Subcutaneous adipose tissue (tissue), 4 donors: ENCODE measurements around the gene PRPS2. TPM values are rescaled to one million over a fixed set of nuclear protein-coding genes. Genes with fewer than 3 reads are reported as not detected.

Experiments
- total RNA-seq, 4 donors: library from RNA; depleted of rRNA; stranded (reverse); fragments of >200 nt; gene quantifications; one replicate each; pipeline ENCODE4 v1.1.0, GENCODE V29; 2016
- TF ChIP-seq, protein P1 (sequence below): fragments of 450-650 bp; IDR thresholded peaks from one replicate; pipeline ENCODE4 v1.5.1; 2016; ENCODE audit warnings: low read depth, mild to moderate bottlenecking, control low read depth, antibody characterized with exemption, moderate library complexity

Gene PRPS2
- total RNA-seq, 4 donors from 2014 or later = 17.8 to 56.6 (median 25.5) TPM

DNA sequence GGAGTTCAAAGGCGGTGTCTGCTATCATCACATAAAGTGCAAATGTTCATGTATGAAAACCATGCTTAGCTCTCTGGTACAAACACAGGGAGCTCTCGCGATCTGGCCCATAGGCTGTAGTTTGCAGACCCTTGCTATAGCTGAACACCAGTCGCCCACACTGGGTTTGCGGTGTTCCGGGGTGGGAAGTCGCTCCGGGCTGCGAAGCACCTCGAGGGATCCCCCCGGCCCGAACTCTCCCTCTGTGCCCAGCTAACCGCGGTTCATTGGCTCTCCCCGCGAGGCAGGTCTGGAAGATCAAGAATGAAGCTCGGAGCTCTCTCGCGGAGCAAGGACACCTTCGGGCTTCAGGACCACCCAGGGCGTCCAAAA lies 341 bp upstream of the PRPS2 start:
- TF ChIP-seq, protein P1, sequence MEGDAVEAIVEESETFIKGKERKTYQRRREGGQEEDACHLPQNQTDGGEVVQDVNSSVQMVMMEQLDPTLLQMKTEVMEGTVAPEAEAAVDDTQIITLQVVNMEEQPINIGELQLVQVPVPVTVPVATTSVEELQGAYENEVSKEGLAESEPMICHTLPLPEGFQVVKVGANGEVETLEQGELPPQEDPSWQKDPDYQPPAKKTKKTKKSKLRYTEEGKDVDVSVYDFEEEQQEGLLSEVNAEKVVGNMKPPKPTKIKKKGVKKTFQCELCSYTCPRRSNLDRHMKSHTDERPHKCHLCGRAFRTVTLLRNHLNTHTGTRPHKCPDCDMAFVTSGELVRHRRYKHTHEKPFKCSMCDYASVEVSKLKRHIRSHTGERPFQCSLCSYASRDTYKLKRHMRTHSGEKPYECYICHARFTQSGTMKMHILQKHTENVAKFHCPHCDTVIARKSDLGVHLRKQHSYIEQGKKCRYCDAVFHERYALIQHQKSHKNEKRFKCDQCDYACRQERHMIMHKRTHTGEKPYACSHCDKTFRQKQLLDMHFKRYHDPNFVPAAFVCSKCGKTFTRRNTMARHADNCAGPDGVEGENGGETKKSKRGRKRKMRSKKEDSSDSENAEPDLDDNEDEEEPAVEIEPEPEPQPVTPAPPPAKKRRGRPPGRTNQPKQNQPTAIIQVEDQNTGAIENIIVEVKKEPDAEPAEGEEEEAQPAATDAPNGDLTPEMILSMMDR = no peak

DNA sequence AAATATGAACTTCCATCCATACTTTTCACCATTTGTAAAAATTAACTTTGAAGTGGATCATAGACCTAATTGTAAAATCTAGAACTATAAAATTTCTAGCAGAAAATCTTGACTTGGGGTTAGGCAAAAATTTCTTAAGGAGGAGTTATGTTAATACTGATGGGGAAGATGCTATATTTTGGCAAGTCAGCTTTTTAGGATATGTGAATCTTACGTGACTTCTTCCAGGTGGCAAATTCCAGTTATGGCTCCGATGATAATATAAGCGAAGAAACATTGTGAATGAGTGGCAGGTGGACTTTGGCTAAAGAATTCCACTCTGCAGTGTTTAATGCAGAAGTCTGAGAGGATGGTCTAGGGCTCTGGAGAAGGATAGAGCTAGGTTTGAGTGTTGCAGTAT lies 1.5 kb downstream of the PRPS2 start:
- TF ChIP-seq, protein P1 = no peak

DNA sequence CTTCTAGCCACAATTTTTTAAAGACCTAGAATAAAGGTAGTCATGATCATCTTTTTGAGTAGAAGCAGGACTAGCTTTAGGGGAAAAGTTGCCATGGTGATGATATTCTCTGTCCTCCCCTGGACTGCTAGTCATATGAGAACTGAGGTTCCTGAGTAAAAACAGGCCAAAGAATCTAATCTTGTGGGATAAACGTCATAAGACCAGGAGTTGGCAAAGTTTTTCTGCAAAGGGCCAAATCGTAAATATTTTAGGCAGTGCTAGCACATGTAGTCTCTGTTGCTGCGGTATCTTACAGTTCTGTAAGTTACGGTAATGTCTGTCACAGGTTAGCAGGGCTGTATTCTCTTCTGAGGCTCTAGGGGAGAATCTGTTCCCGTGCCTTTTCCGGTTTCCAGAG lies 3.4 kb downstream of the PRPS2 start:
- TF ChIP-seq, protein P1 = no peak

DNA sequence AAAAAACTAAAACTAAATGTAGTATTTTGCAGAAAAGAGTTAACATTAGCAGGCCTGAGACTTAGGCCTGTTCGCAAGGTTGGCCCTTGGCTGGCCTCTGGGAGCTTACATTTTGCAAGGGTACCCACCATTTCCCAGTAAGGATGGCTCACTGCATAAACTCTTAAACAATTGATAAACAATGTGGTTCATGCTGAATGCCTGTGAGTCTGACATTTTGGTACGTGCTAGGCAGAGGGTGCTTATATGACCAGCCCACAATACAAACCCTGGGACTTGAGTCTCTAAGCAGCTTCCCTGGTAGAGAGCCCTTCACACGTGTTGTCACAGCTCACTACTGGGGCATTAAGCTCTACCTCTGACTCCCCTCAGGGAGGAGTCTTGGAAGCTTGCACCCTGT lies 7.4 kb downstream of the PRPS2 start:
- TF ChIP-seq, protein P1 = no peak

DNA sequence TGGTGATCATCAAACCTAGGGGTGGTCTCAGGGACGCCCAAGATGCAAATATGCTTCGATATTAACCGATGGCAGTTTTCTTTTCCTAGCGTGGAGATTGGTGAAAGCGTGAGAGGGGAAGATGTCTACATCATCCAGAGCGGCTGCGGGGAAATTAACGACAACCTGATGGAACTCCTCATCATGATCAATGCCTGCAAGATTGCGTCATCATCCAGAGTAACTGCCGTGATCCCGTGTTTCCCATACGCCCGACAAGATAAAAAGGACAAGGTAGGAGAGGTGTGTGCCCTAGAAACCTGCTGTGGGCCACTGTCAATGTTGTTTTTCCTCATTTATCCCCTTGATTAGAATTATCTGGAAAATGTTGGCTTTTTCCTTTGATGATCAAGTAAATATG lies 7.9 kb downstream of the PRPS2 start:
- TF ChIP-seq, protein P1 = no peak

DNA sequence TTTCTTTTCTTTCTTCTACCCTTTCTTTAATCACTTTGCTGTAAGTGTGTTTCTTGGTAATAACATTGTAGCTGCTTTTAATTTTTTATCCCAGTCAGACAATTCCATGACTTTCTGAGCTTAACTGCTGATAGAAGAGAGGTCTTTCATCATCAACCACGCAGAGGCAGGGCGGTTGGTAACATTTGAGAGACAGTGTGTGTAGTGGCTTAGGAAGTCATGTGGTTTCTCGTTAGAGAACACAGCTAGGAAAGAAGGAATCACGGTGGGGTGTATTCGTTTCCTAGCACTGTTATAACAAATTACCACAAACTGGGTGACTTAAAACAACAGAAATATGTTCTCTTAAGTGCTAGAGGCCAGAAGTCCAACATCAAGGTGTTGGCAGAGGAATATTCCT lies 11.5 kb downstream of the PRPS2 start:
- TF ChIP-seq, protein P1 = no peak

DNA sequence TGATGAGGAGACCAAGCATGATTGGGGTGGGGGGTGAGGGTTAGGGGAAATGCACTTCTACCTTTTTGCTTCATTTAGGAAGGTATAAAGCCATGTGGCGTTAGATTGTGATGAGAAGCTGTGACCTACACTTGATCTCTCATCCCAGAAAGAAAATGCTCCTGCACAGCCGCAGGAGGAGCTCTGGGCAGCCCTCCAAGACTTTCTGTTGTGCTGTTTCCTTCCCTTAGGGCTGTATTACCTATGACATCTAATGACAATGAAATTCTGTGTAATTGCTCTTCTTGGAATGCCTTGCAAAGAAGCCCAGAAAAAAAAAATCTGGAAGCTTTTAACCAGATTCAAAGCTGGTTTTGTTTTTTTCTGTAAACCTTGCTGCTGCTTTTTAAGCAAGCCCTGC lies 13.4 kb downstream of the PRPS2 start:
- TF ChIP-seq, protein P1 = no peak
